Measurements from ENCODE around the gene NFKBIL1.

The NFKBIL1 gene

GRCh38 chr6:31592396-31592771 lies 45.0 kb downstream of the NFKBIL1 start:
- TF ChIP-seq CTCF (conservative IDR thresholded peaks at IDR 0.05; ENCODE audit: low read depth) = no peak
- no peak for DNase-seq (ENCODE audit: low spot score)
- POLR2A ChIA-PET (ENCODE audit: low non-redundant PET) = no interaction called here
- H3K27ac ChIP-seq = no peak overlapping the region
- CTCF ChIA-PET = interaction anchor here (0.7 kb wide), 1 partner anchor 149 kb away, joined by 3 read pairs; no protein-coding TSS in a partner anchor

GRCh38 chr6:31597006-31597405 lies 49.6 kb downstream of the NFKBIL1 start:
- POLR2A ChIA-PET (ENCODE audit: low non-redundant PET) = no interaction called here
- peak; percentile 34 for DNase-seq (ENCODE audit: low spot score)
- TF ChIP-seq CTCF (conservative IDR thresholded peaks at IDR 0.05; ENCODE audit: low read depth) = peak; percentile 43

GRCh38 chr6:31607317-31607716 lies 59.9 kb downstream of the NFKBIL1 start:
- ChIA-PET POLR2A (ENCODE audit: low non-redundant PET) (no interaction called here), CTCF (no interaction called here)
- no peak for DNase-seq (ENCODE audit: low spot score)

More at GRCh38 chr6:31597006-31597405, 49.6 kb downstream of the NFKBIL1 start:
- no peak overlapping the region for H3K27ac ChIP-seq
- CTCF ChIA-PET = interaction anchor here (0.7 to 7.3 kb wide), 7 partner anchors 13 to 180 kb away, joined by 3 to 96 read pairs (median 3); partner anchors contain the start of genes ATP6V1G2 and NFKBIL1

More at GRCh38 chr6:31607317-31607716, 59.9 kb downstream of the NFKBIL1 start:
- H3K27ac ChIP-seq = no peak overlapping the region
- TF ChIP-seq CTCF (conservative IDR thresholded peaks at IDR 0.05; ENCODE audit: low read depth) = no peak
